GM19240 (cell line): ENCODE data around the gene DOCK7.

Experiments used
- DNase-seq: peaks from one replicate; pipeline ENCODE4 v3.0.0; 2011; ENCODE audit warnings: low spot score; ENCODE audit not compliant: insufficient read length

Gene DOCK7

GRCh38 chr1:62417351-62417999 is 270.7 kb downstream of the DOCK7 start:
- no peak for DNase-seq

DNA sequence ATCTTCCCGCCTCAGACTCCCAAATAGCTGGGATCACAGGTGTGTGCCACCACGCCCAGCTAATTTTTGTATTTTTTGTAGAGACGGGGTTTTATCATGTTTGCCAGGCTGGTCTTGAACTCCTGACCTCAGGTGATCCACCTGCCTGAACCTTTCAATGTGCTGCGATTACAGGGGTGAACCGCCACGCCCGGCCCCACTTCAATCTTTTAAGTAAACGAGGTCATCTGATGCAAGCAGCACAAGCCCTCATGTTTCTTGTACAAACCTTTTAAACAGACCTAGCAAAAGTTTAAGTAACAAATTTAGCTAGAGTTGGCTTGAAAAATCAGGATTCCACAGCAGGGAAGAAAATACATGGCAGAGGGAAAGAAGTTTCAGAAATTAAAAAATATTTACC is 272.5 kb downstream of the DOCK7 start:
- no peak for DNase-seq

DNA sequence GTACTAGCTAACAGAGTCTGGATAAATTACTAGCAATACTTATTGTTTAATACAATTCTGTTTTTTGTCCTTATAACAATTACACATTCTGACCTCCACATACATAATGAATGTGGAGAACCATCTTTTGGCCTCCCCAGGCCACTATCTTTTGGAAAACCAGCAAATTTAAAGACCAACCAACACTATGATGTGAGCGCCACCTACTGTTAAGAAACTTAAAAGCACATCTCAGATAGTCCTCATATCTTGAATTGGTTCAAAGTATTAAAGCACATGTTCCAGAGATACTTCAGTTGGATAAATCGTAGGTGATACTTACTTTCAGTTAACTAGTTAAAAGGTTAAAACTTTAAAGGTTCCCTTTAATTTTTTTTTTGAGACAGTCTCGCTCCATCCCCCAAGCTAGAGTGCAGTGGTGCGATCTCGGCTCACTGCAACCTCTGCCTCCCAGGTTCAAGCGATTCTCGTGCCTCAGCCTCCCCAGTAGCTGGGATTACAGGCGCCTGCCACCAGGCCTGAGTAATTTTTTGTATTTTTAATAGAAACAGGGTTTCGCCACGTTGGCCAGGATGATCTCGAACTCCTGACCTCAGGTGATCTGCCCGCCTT is 280.7 kb downstream of the DOCK7 start:
- no peak for DNase-seq

GRCh38 chr1:62406576-62406975 is 281.6 kb downstream of the DOCK7 start:
- DNase-seq, result no peak

DNA sequence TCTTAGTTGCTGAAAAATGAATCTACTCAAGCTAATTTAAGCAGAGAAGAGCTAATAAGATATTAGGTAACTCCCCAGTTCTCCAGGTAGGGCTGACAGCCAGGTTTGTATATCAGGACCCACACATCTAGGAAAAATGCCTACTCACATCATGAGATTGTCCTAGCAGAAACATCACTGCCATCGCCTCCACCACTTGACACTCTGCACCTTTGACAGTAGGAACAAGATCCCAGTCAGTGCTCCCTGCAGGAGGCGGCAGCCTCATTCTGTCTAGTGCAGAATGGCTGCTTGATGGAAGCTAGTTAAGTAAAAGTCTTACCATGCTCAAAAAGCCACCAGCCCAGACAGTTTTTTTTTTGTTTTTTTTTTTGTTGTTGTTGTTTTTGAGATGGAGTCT is 282.9 kb downstream of the DOCK7 start:
- no peak for DNase-seq
